Heart right ventricle (tissue), 16 donors: ENCODE data around the gene USP19. TPM values are rescaled to one million over a fixed set of nuclear protein-coding genes. Genes with fewer than 3 reads are reported as not detected.

Source experiments
- ATAC-seq, 8 donors: fragments of 200-7000 bp; cut with Tn5 transposase; one replicate each; pipeline ENCODE4 v1.9.1; 2020; ENCODE audit warnings: mild to moderate bottlenecking in 8 of 8, moderate library complexity in 8 of 8, moderate number of reproducible peaks in 1 of 8
- DNase-seq, 2 donors: peaks; one replicate each; pipeline ENCODE4 v3.0.0-alpha.2; 2020
- H3K27ac ChIP-seq, 10 donors: fragments of 200-600 bp; sonication (generic) in 2 of 10; one replicate each; pipeline versions ENCODE4 v1.5.0 to v1.8.0; 2020 to 2022; ENCODE audit warnings: mild to moderate bottlenecking in 3 of 10
- H3K27me3 ChIP-seq, 7 donors: fragments of 200-600 bp; one replicate each; pipeline ENCODE4 v1.8.0; 2021 to 2022; ENCODE audit warnings: mild to moderate bottlenecking in 2 of 7
- H3K36me3 ChIP-seq, 9 donors: fragments of 200-600 bp; sonication (generic) in 1 of 9; one replicate each; pipeline versions ENCODE4 v1.5.0 to v1.8.0; 2020 to 2022; ENCODE audit warnings: mild to moderate bottlenecking in 2 of 9
- H3K4me1 ChIP-seq, 9 donors: fragments of 200-600 bp; sonication (generic) in 1 of 9; one replicate each; pipeline versions ENCODE4 v1.5.0 to v1.8.0; 2020 to 2022; ENCODE audit warnings: mild to moderate bottlenecking in 4 of 9
- H3K4me3 ChIP-seq, 10 donors: fragments of 200-600 bp; sonication (generic) in 2 of 10; one replicate each; pipeline versions ENCODE4 v1.5.0 to v1.8.0; 2020 to 2022; ENCODE audit warnings: mild to moderate bottlenecking in 7 of 10, moderate library complexity in 2 of 10
- H3K9me3 ChIP-seq, 11 donors: fragments of 200-600 bp in 10 of 11; sonication (generic) in 2 of 11; one replicate each; pipeline versions ENCODE4 v1.5.0 to v1.8.0; 2013 to 2022; ENCODE audit warnings: mild to moderate bottlenecking in 2 of 11, control low read depth in 1 of 11, moderate library complexity in 1 of 11
- CTCF ChIP-seq, 9 donors: fragments of 200-600 bp; sonication (generic) in 2 of 9; IDR thresholded peaks; one replicate each; pipeline versions ENCODE4 v1.5.0 to v1.8.0; 2021 to 2022; ENCODE audit warnings: antibody characterized with exemption in 9 of 9, mild to moderate bottlenecking in 5 of 9, moderate library complexity in 1 of 9
- WGBS, 2 donors: extraction: QIAGEN DNeasy Blood & Tissue Kit; methylation state at CpG; one replicate each; pipeline ENCODE4 v1.1.7; 2013; ENCODE audit warnings: inconsistent platforms in 1 of 2; 5-methylcytosine and 5-hydroxymethylcytosine counted together
- intact Hi-C, 10 donors: fragments of 100-400 bp; cut with DNase I; formaldehyde crosslinking; loops; one replicate each; pipeline versions ENCODE4 v1.11.1 to v1.14.2; 2022
- polyA plus RNA-seq, 2 donors: library from polyadenylated mRNA; stranded (reverse); fragments of 200-250 nt; gene quantifications; one replicate each; pipeline ENCODE4 v1.2.3, GENCODE V29; 2013
- total RNA-seq, 10 donors: library from RNA; stranded (reverse); fragmentation: NEBNext Ultra II Directional in 3 of 10; extraction: Animal tissue kit (Norgen Biotek cat#: 25700) in 3 of 10; gene quantifications; one replicate each; pipeline versions ENCODE4 v1.2.1 to v1.2.4, GENCODE V29; 2021 to 2023
- donor health status: Arrhythmogenic right ventricular cardiomyopathy.
- donor health status: ischemic (EF 13 %, LVEDD 7.1; RV severe dilation, severe dysfunction).
- donor health status: healthy with polysubstance abuse.
- donor health status: DM: no; HTN: yes; CAD: no.
- donor health status: DM: no; HTN: no; CAD: no.
- donor health status: ischemic (EF 25% LVEDD 6.9; RV normal size, moderate dysfunction).
- donor health status: ischemic (EF 25% LVEDD 5.7; RV mildly dilated, moderate dysfunction).
- donor health status: healthy.
- donor health status: DM: yes; HTN: yes; CAD: no.
- donor health status: Ischemic cardiomyopathy.
- donor health status: ischemic (EF 35%, LVEDD 5.7; RV mildly dilated, moderate dysfunction).
- donor health status: nonischemic (EF 11% LVEDD 7.7; RV severe dilation, severe dysfunction).
- donor health status: DM: yes; HTN: yes; CAD: no.
- donor health status: PGD.
- donor health status: ischemic (EF 29% LVEDD 5.4; RV normal size, mild dysfunction).
- donor health status: nonischemic (EF 23%, LVEDD 6.1; RV moderate dilation, normal function).

Gene USP19
- total and polyA plus RNA-seq, 12 donors = 18.1 to 78.1 (median 61.4) TPM

- intact Hi-C loops = no loop called here
- Histone ChIP-seq H3K4me1 (peaks cover 0 to 3% (median 0%) of the 10 kb centered on the region in 9 donors), H3K27ac (no peak overlapping the region), H3K4me3 (no peak overlapping the region), H3K27me3 (no peaks in the 10 kb centered on the region), H3K9me3 (no peaks in the 10 kb centered on the region), H3K36me3 (no peaks in the 10 kb centered on the region)
- TF ChIP-seq CTCF (IDR thresholded peaks at IDR 0.05) = no peak
- DNase-seq (no peak), ATAC-seq (peak in 1 of 8 donors; percentile 25)
- WGBS, 2 donors = 77 to 84% methylated on average over 3 of the region's 3 CpGs
Measured at GRCh38 chr3:49153349-49153912, 32.8 kb upstream of the USP19 start.

- ATAC-seq = no peak
- Histone ChIP-seq H3K27me3 (no peaks in the 10 kb centered on the region), H3K9me3 (no peaks in the 10 kb centered on the region), H3K4me1 (no peaks in the 10 kb centered on the region), H3K4me3 (no peak overlapping the region), H3K27ac (no peak overlapping the region), H3K36me3 (no peaks in the 10 kb centered on the region)
- DNase-seq = no peak
- intact Hi-C loops = no loop called here
- TF ChIP-seq CTCF (IDR thresholded peaks at IDR 0.05) = no peak
- 96% methylated on average over 2 of the region's 2 CpGs for WGBS, 2 donors
Measured at GRCh38 chr3:49151610-49152009, 31.0 kb upstream of the USP19 start.

- Histone ChIP-seq H3K36me3 (no peaks in the 10 kb centered on the region), H3K4me3 (no peak overlapping the region), H3K27ac (no peak overlapping the region), H3K9me3 (no peaks in the 10 kb centered on the region), H3K27me3 (no peaks in the 10 kb centered on the region), H3K4me1 (no peaks in the 10 kb centered on the region)
- intact Hi-C loops = no loop called here
- no peak for ATAC-seq
- DNase-seq = no peak
- whole genome bisulfite sequencing, 2 donors = 73% methylated on average over 5 of the region's 5 CpGs
- TF ChIP-seq CTCF (IDR thresholded peaks at IDR 0.05) = no peak
Measured at GRCh38 chr3:49148159-49148558, 27.5 kb upstream of the USP19 start.

- no peaks in the 10 kb centered on the region for H3K9me3 ChIP-seq
- no peak for TF ChIP-seq CTCF (IDR thresholded peaks at IDR 0.05)
- H3K4me1 ChIP-seq = no peaks in the 10 kb centered on the region
- DNase-seq (no peak), ATAC-seq (no peak)
- no peaks in the 10 kb centered on the region for H3K36me3 ChIP-seq
- no peaks in the 10 kb centered on the region for H3K27me3 ChIP-seq
- intact Hi-C loops = no loop called here
- H3K27ac ChIP-seq = no peak overlapping the region
- WGBS, 2 donors = 60 to 72% methylated on average over 3 of the region's 3 CpGs
- no peak overlapping the region for H3K4me3 ChIP-seq
Measured at GRCh38 chr3:49140080-49140479, 19.5 kb upstream of the USP19 start.
